Measurements from ENCODE around the gene CEP152.
"Not testable (repeated sequence)": the region's sequence is repeated elsewhere in the genome, so short reads cannot be mapped to it uniquely, and the experiment has no call there.

CEP152 gene

DNA sequence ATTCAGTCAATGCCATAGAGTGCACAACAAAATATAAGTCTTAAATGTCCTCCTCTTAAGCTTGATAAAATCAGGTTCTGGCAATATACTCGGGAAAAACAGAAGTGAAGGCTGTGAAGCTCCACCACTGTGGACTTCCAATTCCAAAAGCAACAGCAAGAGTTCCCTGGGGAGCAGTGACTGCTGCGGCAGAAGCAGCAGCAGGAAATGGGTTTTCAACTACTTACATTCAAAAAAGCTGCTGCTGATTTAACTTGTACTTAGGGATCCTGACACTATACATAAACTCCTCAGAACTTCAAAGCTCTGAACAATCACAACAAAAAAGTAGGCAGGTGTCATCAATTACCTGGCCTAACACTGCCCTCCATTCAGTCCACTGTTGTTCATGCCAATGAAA is 4.7 kb downstream of the CEP152 start:
- DNase-seq: no peak

GRCh38 chr15:48805591-48805990 is 5.3 kb downstream of the CEP152 start:
- DNase-seq: no peak

DNA sequence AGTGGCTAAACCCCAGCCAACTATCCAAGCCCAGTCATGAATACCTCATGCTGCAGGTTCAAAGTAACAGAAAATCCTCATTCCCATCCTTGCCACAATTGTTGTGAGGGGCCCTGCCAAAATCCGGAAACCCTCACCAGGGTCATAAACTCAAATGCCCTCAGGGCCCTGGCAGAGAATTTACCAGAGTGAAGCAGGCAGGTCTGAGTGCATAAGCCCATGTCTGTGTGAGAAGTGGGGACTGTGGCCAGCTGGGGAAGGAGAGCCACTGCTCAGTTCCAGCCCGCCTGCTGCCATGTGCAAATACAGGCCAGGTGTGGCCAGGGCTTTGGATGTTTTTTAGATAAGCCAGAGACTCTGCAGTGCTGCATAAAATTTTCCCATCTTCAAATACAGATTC is 7.0 kb downstream of the CEP152 start:
- DNase-seq: no peak

DNA sequence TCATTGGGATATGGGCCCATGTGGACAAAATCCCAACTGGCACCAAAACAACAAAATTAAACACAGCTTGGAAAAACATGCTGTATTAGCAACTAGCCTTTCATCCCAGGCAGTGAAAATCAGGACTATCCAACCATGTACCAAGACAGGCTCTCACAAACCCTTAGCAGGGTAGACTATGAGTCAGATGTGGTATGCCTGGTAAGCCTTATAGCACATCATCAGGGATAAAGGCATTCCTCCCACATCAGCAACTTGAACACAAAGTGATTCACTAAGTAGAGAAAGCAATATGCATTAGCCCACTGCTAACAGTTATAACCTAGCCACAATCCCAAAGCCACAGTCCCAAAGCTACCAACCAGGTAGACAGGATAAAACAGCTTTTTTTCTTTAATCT is 8.0 kb downstream of the CEP152 start:
- DNase-seq: no peak

DNA sequence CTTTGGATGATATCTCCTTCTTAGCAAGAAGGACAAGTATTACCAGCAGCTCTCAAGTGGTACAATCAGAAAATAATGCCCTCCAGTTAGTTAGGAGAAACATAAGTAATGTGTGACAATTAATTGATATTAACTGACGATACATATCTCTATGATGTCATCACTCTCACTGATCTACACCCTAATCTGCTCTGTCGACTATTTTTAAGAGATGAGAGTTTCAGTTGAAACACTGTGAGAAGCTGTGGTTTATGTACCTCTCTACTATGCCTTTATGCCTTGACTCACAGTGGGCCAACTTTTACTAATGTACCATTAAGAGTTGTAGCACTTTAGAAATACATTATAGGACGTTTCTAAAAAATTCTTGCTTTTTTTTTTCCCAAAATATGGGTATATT is 8.6 kb downstream of the CEP152 start:
- DNase-seq: no peak

DNA sequence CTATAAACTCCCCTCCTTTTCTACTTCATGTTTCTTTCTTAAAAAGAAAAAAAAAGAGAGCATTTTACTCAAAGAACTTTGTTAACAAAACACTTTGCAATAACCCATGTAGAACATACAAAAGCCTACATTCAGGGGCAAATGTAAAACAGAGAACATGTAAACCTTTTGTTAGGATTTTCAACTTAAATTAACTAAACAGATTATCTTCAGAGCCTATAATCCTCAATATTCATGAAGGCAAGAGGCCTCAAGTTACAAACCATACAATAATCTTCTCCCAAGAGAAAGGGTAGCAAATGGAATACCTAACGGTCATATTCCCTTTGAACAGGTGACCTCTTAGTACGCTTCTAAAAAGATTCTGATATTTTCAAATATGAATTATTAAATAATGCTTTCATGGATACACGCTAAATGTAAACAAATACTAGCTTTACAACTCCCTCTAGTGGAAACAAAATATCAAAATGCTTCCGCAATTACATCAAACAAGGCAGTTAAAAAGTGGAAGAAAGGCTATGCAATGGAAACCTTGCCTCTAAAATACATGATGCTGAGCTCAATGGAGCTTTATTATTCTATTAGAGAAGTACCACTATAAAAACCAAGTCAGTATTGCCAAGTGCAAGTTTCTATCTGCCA is 9.9 kb downstream of the CEP152 start:
- DNase-seq: no peak

DNA sequence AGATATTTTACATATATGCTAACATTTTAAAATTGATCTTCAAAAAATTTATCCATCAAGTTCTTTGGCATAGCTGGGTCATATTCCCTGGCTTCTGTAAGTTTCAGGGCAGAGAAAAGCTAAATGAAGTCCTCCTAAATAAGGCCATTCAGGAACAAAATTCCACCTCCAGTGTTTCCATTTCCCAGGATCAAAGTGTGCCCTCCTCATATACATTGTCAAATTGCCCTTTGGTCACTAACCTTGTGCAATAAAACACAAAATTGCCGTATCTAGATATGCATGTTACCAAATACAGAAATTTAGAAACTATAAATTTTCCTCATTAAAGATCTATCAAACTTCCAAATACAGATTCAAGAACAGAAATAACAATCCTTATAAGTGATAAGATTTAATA is 10.6 kb downstream of the CEP152 start:
- DNase-seq: no peak

DNA sequence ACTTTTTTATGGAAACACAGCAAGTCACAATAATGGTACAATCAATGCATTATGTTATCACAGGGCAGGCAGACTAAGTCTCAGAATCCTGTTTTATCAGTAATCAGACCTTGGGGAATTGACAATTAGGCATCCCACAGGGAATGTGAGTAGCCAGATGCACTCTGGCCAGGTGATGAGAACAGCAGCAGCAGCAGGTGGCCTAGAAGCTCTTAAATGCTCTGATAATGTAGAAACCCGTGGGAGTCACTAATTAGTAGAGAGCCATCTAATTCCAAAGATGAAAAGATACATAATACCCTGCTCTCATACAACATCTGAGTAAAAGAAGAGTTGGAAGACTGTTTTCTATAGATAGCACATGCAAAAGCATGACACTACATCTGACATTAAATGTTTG is 12.6 kb downstream of the CEP152 start:
- no peak for DNase-seq

- no peak for DNase-seq
These were observed 13.9 kb downstream of the CEP152 start for GRCh38 chr15:48796930-48797329.

GRCh38 chr15:48796521-48796920 is 14.3 kb downstream of the CEP152 start:
- DNase-seq: no peak

- DNase-seq: no peak
These were observed 15.0 kb downstream of the CEP152 start for GRCh38 chr15:48795901-48796300.

DNA sequence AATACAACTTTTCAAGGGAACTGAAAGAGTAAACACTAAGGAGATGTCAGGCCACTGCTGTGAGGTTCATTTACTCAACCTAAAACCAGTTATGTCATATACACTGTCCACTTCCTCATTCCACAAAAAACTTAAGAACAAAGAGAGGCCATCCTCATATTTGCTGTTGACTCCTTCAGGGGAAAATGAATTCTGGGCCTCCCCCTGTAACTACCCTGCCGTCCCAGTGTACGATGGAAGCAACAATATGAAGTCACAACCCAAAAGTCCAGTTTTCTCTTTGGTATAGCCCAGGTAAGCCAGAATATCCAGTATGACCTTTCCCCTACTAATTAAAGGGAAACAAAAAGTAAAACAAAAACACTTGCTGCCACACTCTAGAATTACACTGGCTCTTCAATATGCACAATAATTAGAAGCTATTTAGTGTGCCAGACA is 16.2 kb downstream of the CEP152 start:
- DNase-seq: no peak

DNA sequence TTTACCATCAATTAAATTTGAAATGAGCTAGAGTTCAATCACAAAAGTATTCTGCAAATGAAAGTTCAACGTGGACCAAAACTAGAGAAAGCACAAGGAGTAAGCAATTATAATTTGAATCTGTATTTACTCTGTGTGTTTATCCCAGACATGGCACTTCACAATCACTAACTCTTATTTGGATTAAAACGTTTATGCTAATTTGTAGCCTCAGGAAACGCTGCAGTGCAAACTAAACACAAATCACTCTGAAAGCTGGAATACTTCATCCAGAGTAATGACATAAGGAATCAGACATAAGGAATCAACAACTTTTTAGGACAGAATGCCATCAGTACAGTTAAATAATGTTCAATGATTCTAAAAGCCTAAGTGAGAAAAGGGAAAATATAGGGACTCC is 18.5 kb downstream of the CEP152 start:
- no peak for DNase-seq

GRCh38 chr15:48790466-48791115 is 20.3 kb downstream of the CEP152 start:
- not testable (repeated sequence) for DNase-seq

- no peak for DNase-seq
These were observed 25.2 kb downstream of the CEP152 start for GRCh38 chr15:48785712-48786111.

DNA sequence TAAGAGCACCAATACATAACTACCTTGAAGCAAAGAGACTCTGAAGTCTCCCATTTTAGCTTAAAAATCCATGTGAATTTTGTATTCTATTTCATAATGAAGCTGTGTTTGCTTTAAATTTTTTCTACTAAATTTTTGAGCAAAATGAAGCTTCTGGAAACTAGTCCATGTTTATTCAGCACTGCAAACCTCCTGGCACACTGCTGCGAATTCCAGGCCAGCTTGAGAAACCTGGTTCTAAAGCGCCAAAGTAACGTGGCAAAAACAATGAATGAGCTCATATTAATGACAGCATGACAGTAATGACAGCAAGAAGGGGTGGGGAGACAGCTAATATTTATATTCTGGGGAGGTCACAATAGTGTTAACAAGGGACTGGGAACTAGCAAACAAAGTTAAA is 25.7 kb downstream of the CEP152 start:
- DNase-seq: no peak

DNA sequence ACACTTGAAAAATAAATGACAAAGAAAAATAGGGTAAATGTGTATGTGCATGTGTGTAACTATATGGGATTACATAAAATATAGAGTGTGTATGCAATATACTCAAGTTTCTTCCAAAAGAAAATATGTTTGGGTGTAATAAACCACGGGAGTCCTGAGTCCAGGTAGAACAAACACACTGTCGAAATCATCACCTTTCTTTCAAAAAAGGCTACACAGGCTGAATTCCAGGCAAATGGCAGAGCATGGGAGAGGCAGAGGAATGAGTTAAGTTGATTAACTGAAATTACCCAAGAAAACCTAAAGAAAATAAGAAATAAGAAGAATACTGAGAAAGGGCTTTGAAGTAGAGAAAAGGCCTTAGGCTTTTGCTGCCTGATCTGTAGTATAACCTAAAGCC is 26.1 kb downstream of the CEP152 start:
- no peak for DNase-seq

DNA sequence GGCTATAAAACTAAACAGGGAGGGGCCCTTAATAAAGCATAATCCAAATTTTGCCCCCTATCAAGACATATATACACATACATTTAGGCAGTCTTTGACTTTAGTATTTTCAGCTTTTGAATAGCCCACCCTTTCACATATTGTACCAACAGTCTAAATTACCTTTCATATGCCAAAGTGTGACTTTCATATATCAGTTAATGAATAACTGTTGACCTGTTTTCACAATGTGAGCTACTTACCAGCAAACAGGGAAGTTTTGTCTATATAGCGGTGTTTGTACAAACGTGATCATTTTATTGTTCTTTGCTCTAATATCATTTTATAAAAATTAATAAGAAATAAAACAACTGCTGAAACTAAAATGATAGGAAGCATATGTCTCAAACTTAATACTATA is 28.0 kb downstream of the CEP152 start:
- no peak for DNase-seq

DNA sequence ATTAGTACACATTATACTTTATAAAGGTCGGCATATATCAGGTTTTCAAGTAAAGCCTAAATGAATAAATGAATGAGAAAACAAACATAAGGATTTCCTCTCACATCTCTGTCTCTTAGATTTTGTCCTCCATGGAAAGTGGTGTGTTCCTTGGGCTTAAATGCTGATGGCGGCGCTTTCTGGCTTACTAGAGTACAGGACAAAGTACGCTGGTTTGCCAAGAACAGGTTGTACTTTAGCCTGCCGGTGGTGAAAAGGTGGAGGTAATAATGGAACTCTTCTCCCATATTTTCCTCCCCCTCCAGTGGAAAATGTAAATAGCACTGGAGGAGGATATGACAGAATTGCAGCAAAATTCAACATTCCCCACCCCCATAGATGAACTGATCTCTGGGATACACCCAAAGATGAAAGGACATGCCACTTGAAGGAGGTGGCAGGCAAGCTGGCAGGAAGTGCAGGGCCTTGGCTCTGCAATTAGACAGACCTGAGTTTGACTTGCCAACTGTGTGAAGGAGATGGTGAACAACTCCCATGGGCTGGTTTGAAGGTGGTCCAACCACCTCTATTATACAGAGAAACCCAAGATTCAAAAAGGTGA is 29.3 kb downstream of the CEP152 start:
- DNase-seq: no peak

- DNase-seq: no peak
These were observed 29.9 kb downstream of the CEP152 start for GRCh38 chr15:48781017-48781416.

GRCh38 chr15:48778331-48778730 is 32.5 kb downstream of the CEP152 start:
- DNase-seq: no peak

GRCh38 chr15:48777645-48778330 is 33.1 kb downstream of the CEP152 start:
- DNase-seq: no peak

DNA sequence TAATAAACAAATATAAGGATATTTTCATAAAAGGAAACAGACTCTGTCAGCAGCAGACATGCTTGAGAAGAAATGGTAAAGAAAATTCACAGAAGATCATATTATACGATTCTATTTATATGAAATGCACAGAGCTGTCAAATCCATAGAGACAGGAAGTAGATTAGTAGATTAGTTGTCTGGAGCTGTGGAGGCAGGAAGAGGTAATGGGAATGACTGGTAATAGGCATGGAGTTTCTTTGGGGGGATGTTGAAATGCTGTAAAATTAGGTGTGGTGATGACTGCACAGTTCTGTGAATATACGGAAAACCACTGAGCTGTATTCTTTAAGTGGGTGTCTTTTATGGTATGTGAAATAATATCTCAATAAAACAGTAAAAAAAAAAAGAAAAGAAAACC is 35.3 kb downstream of the CEP152 start:
- no peak for DNase-seq

DNA sequence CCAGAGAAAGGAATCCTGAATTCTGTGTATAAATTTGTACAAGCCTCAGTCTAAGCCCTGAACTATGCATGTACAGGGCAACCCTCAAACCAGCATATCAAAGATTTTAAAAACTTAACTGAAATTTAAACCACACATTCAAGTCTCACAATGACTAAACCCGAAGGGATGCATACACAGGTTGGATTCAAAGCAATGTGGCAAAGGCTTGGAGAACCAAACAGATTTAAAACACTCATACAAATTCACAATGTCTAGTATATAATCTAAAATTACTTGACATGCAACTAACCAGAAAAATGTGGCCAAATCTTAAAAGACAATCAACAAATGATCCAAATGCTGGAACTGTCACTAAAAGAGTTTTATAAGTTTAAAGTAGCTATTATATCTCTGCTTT is 36.4 kb downstream of the CEP152 start:
- no peak for DNase-seq

Data from activated CD4-positive, alpha-beta T cell treated with anti-CD3 and anti-CD28 coated beads, Interleukin-2, amount 50 U/mL, for 48 hours (primary cell).